ACC112 (cell line): ENCODE measurements around the gene SNAP47.

Experiments used
- H2AFZ ChIP-seq: fragments of 200-600 bp; sonication (generic); one replicate; pipeline ENCODE4 v1.6.0; 2017; ENCODE audit warnings: antibody characterized with exemption, low read length; ENCODE audit not compliant: unreplicated experiment
- H3K27ac ChIP-seq: fragments of 200-600 bp; sonication (generic); 2 replicates; pipeline ENCODE4 v1.5.1; 2014; ENCODE audit warnings: low read depth, mild to moderate bottlenecking, antibody characterized with exemption, low read length, moderate library complexity
- H3K27me3 ChIP-seq: fragments of 200-600 bp; sonication (generic); 2 replicates; pipeline ENCODE4 v1.6.1; 2014; ENCODE audit warnings: mild to moderate bottlenecking, antibody characterized with exemption, low read length, moderate library complexity, mixed read lengths; ENCODE audit not compliant: insufficient read depth
- H3K36me3 ChIP-seq: fragments of 200-600 bp; sonication (generic); 2 replicates; pipeline ENCODE4 v1.6.1; 2016; ENCODE audit warnings: mild to moderate bottlenecking, antibody characterized with exemption, low read length, moderate library complexity, mixed read lengths; ENCODE audit not compliant: insufficient read depth
- H3K4me1 ChIP-seq: fragments of 200-600 bp; sonication (generic); one replicate; pipeline ENCODE4 v1.6.1; 2016; ENCODE audit warnings: low read length, mixed read lengths; ENCODE audit not compliant: insufficient read depth, unreplicated experiment, control insufficient read depth
- H3K4me3 ChIP-seq: fragments of 200-600 bp; sonication (generic); 2 replicates; pipeline ENCODE4 v1.5.1; 2014; ENCODE audit warnings: mild to moderate bottlenecking, low read depth, low read length
- H3K79me2 ChIP-seq: fragments of 200-600 bp; sonication (generic); one replicate; pipeline ENCODE4 v1.6.0; 2016; ENCODE audit warnings: low read length; ENCODE audit not compliant: control insufficient read depth, unreplicated experiment, insufficient read depth

SNAP47 gene

GRCh38 chr1:227725046-227725445 is 10.2 kb upstream of the SNAP47 start:
- no peaks in the 10 kb centered on the region for H3K79me2 ChIP-seq
- H3K36me3 ChIP-seq: no peaks in the 10 kb centered on the region
- H3K4me1 ChIP-seq: no peaks in the 10 kb centered on the region
- peaks cover 23% of the 10 kb centered on the region for H3K27me3 ChIP-seq
- no peak overlapping the region for H3K27ac ChIP-seq
- H3K4me3 ChIP-seq: no peak overlapping the region
- no peak overlapping the region for H2AFZ ChIP-seq

- no peak overlapping the region for H3K4me3 ChIP-seq
- no peaks in the 10 kb centered on the region for H3K4me1 ChIP-seq
- no peaks in the 10 kb centered on the region for H3K36me3 ChIP-seq
- no peak overlapping the region for H3K27ac ChIP-seq
- H3K27me3 ChIP-seq: peaks cover 23% of the 10 kb centered on the region
- H2AFZ ChIP-seq: no peak overlapping the region
- no peaks in the 10 kb centered on the region for H3K79me2 ChIP-seq
Measured at GRCh38 chr1:227726318-227726717, 8.9 kb upstream of the SNAP47 start.

- H3K4me3 ChIP-seq: no peak overlapping the region
- H3K27me3 ChIP-seq: peaks cover 23% of the 10 kb centered on the region
- H3K27ac ChIP-seq: no peak overlapping the region
- H3K36me3 ChIP-seq: no peaks in the 10 kb centered on the region
- no peaks in the 10 kb centered on the region for H3K4me1 ChIP-seq
- no peak overlapping the region for H2AFZ ChIP-seq
- H3K79me2 ChIP-seq: no peaks in the 10 kb centered on the region
Measured at GRCh38 chr1:227726924-227727599, 8.2 kb upstream of the SNAP47 start.

DNA sequence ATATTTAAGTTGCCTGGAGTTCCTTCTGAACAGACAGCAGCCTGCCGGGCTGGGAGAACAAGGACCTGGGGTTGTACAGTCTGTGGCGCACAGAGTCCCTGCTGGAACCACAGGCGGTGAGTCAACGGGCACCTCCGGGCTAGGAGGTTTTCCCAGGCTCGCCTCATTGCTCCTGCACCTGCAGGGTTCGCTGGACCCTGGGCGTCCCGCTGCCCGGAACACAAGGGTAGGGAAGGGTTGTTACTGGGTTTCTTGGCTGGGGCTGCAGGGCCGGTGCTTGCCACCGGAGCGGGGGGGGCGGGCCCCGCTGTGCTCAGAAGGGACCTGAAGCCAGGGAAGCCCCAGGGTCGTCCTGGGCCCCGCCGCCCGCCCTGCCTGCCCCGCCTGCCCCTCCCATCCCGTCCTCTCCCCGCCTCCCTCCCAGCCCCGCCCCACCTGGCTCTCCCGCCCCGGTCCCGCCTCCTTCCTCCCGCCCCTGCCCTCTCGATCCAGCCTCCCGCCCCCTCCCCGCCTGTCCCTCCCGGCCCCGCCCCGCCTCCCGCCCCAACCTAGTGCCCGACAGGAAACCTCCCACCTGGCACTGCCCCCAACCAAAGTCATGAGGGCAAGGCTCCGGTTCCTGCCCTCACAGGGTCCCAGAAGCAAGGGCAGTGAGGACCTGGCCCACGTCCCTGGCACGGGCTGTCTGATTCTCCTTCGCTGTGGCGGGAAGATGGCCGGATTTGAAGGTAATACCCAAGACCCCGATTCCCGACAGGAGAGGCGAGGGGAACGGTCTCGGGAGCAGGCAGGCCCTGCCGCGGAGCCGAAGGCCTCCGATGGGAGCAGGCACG is 7.0 kb upstream of the SNAP47 start:
- no peaks in the 10 kb centered on the region for H3K4me1 ChIP-seq
- H2AFZ ChIP-seq: no peak overlapping the region
- H3K27me3 ChIP-seq: peaks cover 23% of the 10 kb centered on the region
- no peaks in the 10 kb centered on the region for H3K79me2 ChIP-seq
- H3K27ac ChIP-seq: no peak overlapping the region
- H3K4me3 ChIP-seq: peak overlapping the region; percentile 68
- no peaks in the 10 kb centered on the region; the same call in 1 of the 2 replicates for H3K36me3 ChIP-seq

DNA sequence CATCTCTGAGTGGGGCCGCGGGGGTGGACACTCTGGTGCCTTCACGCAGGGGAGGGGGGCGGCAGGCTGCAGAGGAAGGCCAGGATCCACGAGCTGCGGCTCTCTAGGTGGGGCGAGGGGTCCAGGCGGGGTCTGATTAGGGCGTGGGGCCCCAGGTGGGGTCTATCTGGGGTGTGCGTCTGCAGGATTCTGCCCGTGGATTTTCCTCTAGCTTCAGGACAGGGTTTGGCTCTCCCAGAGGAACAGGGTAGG is 6.4 kb upstream of the SNAP47 start:
- Histone ChIP-seq H3K36me3 (no peaks in the 10 kb centered on the region; the same call in 1 of the 2 replicates), H3K27me3 (peaks cover 23% of the 10 kb centered on the region), H3K27ac (no peak overlapping the region), H3K4me1 (peaks cover 2% of the 10 kb centered on the region), H2AFZ (no peak overlapping the region), H3K79me2 (peaks cover 4% of the 10 kb centered on the region), H3K4me3 (peak overlapping the region; percentile 68)

GRCh38 chr1:227729144-227729880 is 5.9 kb upstream of the SNAP47 start:
- Histone ChIP-seq H2AFZ (no peak overlapping the region), H3K27me3 (peaks cover 23% of the 10 kb centered on the region), H3K4me3 (peak overlapping the region; percentile 68), H3K36me3 (no peaks in the 10 kb centered on the region; the same call in 1 of the 2 replicates), H3K27ac (no peak overlapping the region), H3K79me2 (peaks cover 8% of the 10 kb centered on the region), H3K4me1 (peaks cover 5% of the 10 kb centered on the region)

GRCh38 chr1:227729881-227730629 is 5.2 kb upstream of the SNAP47 start:
- peaks cover 15% of the 10 kb centered on the region for H3K79me2 ChIP-seq
- peaks cover 20% of the 10 kb centered on the region for H3K27me3 ChIP-seq
- H2AFZ ChIP-seq: no peak overlapping the region
- no peaks in the 10 kb centered on the region; the same call in 1 of the 2 replicates for H3K36me3 ChIP-seq
- H3K27ac ChIP-seq: no peak overlapping the region
- H3K4me1 ChIP-seq: peaks cover 5% of the 10 kb centered on the region
- no peak overlapping the region for H3K4me3 ChIP-seq

GRCh38 chr1:227730630-227731151 is 4.5 kb upstream of the SNAP47 start:
- Histone ChIP-seq H3K27ac (no peak overlapping the region), H3K4me3 (no peak overlapping the region), H3K4me1 (peaks cover 5% of the 10 kb centered on the region), H3K36me3 (no peaks in the 10 kb centered on the region; the same call in 1 of the 2 replicates), H3K79me2 (peaks cover 18% of the 10 kb centered on the region), H2AFZ (no peak overlapping the region), H3K27me3 (peaks cover 14% of the 10 kb centered on the region; the same call in 1 of the 2 replicates)

DNA sequence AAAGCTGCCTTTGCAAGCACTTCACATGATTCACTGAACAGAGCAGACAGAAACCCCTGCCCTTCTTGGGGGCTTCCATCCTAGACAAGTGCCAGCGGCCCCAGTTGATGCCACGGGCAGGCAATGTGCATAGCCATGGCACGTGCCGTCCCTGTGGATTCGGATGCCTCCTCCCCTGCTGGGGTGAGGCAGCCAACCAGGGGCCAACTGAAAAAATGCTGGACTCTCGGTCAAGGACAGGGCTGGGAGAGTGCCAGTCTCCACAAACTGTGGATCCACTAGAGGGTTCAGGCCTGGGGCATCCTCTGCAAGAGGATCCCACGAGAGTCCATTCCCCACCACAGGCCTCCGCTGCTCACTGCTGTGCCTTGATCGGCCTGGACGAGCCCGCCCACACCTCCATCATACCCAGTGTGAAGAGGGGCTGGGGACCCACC is 4.0 kb upstream of the SNAP47 start:
- H3K79me2 ChIP-seq: peaks cover 24% of the 10 kb centered on the region
- H3K27me3 ChIP-seq: peaks cover 11% of the 10 kb centered on the region; the same call in 1 of the 2 replicates
- H3K4me3 ChIP-seq: no peak overlapping the region
- no peaks in the 10 kb centered on the region; the same call in 1 of the 2 replicates for H3K36me3 ChIP-seq
- H3K4me1 ChIP-seq: peaks cover 5% of the 10 kb centered on the region
- H2AFZ ChIP-seq: no peak overlapping the region
- no peak overlapping the region for H3K27ac ChIP-seq
